IPS DF 6.9 (cell line): Measurements from ENCODE around the gene SLC11A2.
"Not testable (repeated sequence)": the region's sequence is repeated elsewhere in the genome, so short reads cannot be mapped to it uniquely, and the experiment has no call there.

Experiments used
- DNase-seq: peaks from one replicate; pipeline ENCODE4 v3.0.0-alpha.2; 2013; ENCODE audit warnings: low read depth, low spot score
- H3K27ac ChIP-seq: one replicate; pipeline ENCODE4 v1.5.1; 2013; ENCODE audit warnings: low read length, control low read depth
- H3K27me3 ChIP-seq: 2 replicates; pipeline ENCODE4 v1.6.1; 2013; ENCODE audit warnings: mild to moderate bottlenecking, low read length; ENCODE audit not compliant: control insufficient read depth, insufficient read depth
- H3K36me3 ChIP-seq: 2 replicates; pipeline ENCODE4 v1.6.1; 2013; ENCODE audit warnings: low read length; ENCODE audit not compliant: control insufficient read depth, insufficient read depth
- H3K4me1 ChIP-seq: 2 replicates; pipeline ENCODE4 v1.6.1; 2013; ENCODE audit warnings: low read length; ENCODE audit not compliant: control insufficient read depth, insufficient read depth
- H3K4me3 ChIP-seq: 2 replicates; pipeline ENCODE4 v1.5.1; 2013; ENCODE audit warnings: mild to moderate bottlenecking, low read length
- H3K9me3 ChIP-seq: 2 replicates; pipeline ENCODE4 v1.6.1; 2013; ENCODE audit warnings: low read length, inconsistent platforms; ENCODE audit not compliant: control insufficient read depth, insufficient read depth
- WGBS: extraction: QIAGEN DNeasy Blood & Tissue Kit; methylation state at CpG from one replicate; pipeline ENCODE4 v1.1.7; 2013; ENCODE audit warnings: mixed read lengths, missing lambda C conversion rate; ENCODE audit not compliant: insufficient read length, insufficient coverage; 5-methylcytosine and 5-hydroxymethylcytosine counted together

The SLC11A2 gene

GRCh38 chr12:50930477-50930876 is 95.7 kb downstream of the SLC11A2 start:
- no CpG with 5 or more reads among the region's 12 CpGs for WGBS
- DNase-seq, H3K36me3 ChIP-seq, H3K9me3 ChIP-seq, H3K4me1 ChIP-seq, H3K27ac ChIP-seq, H3K4me3 ChIP-seq, H3K27me3 ChIP-seq: not testable (repeated sequence)

GRCh38 chr12:50929831-50930230 is 96.4 kb downstream of the SLC11A2 start:
- Histone ChIP-seq H3K36me3 (no peaks in the 10 kb centered on the region), H3K27ac (no peak overlapping the region), H3K4me1 (no peaks in the 10 kb centered on the region), H3K9me3 (no peaks in the 10 kb centered on the region), H3K4me3 (no peak overlapping the region), H3K27me3 (no peaks in the 10 kb centered on the region)
- no peak for DNase-seq
- no CpG with 5 or more reads among the region's 3 CpGs for WGBS
